ENCODE data around the gene TMEM272.

TMEM272 gene, protein sequence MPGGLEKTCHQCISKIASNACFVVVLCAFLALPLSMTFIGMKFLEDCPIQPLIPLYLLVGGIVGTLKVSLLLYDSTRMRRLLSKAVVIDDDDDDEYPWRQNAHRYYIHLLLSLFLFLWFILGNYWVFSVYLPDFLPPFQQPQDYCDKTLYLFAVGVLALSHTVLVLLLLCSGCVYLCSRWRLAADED

DNA sequence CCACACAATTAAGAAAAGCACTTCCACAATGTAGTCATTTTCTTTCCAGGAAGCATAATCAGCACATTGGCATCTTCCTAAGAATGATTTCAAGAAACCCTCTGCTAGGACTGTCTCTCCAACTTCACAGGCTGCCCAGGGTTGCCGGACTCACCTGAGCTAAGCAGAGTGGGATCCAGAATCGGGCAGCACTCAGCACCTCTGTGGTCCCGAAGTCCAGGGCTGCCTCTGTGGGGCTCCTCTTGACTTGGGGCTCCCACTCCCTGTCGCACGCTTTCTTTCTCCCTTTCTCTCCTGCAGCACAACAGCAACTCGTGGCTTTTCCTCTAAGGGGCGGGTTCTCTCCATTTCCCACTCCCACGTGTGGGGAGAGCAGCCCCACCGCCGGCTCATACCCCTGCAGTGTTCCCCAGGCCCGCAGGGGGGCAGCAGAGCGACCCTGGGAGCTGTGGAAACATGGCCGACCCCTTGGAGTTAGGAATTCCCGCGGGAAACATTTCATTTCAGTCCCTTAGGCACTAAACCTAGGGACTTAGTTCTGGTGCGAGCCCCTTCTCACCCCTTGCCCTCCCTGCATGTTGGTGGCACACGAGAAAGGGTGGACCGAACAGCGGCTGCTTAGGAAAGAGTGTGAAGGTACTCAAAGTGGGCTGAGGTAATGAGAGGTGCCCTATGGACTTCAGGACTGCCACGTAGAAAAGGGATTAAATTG is at the start of gene TMEM272:
Gene TMEM272 (minus strand): TSS at position 316 of the 712 bp plus-strand sequence. CDS start 6,647 bp downstream, outside the sequence.
- DNase-seq = peak; percentile 75

DNA sequence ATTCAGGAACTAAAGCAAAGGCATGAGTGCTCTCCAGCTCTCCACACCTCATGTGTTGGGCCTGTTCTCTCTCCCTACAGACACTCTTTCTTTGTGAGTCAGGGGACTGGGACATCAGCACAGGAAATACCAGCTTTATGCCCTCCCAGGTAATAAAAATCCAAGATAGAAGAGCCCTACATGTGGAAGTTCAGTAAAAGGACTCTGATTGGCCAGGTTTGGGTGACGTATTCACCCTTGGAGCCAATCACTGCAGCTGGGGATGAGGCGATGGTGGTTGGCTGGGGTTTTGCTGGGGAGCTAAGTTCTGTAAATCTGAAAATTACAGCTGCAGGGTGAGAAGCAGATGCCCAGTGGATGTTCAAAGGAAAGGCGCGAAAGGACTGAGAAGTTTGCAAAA is 49.3 kb upstream of the TMEM272 start:
- DNase-seq = no peak

DNA sequence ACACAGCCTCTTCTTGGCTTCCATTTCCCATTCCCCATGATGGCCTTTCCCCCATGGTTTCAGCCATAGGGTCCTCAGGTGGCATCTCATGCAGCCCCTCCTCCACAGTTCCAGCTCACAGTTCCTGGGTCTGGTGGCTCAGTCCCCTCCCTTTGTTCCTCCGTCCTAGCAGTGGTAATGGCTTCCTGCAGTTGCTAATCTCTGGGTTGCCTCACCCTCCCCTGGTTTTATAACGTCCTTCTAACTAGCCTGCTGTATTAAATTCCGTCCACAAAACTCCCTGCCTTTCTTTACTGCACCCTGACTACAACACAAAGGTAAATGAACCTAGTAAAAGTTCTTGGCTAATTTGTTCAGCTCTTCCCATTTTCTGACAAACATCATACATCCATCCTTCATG is 47.7 kb upstream of the TMEM272 start:
- no peak for DNase-seq

DNA sequence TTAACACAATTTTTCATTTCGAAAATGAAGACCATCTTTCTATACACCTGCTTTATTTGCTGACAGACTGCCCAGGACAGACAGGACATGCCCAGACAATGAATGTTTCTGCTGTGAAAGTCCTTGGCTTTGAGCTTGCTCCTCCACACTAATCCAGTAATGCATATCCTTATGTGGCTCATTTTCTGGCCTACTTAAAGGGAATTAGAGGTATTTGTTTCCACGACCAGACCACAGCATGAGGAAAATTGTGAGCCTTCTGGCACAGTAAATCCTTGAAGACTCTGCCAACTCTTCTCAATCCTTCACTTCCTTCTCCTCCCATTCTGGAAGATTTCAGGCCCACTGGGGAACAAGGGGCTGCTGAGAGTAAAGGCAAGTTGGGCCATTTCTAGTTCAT is 42.5 kb upstream of the TMEM272 start:
- no peak for DNase-seq

DNA sequence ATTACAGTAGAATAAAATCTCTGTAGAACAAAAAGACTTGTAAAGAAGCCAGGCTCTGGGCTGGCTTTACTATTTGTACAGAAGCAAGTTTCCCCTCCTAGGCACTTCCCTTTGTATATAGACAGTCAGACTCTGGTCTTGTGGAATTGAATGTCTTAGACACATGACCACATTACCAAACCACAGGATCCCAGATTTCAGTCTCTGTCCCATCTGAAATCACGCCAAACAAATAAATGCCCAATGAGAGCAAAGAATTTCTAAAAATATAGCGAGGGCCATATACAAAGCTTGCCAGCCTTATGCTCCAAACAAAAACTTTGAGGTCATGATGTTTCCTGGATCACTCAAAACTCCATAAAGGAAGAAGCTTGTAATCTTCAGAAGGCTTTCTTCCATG is 40.7 kb upstream of the TMEM272 start:
- DNase-seq = no peak

DNA sequence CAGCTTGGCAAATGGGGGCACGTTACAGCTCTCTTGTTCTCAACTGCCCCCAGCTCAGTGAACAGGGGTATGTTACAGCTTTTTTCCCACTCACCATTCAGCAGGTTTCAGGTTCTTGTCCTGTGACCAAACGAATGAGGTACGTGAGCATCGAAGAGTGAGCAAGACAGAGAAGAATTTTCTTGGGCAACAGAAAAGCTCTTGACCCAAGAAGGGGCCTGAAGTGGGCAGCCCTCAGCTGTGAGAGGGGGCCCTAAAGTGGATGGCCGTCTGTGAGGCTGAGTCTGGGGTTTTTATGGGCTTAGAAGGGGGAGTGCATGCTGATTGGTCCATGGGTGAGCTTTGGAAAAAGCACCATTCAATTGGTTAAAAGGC is 38.2 kb upstream of the TMEM272 start:
- no peak for DNase-seq

DNA sequence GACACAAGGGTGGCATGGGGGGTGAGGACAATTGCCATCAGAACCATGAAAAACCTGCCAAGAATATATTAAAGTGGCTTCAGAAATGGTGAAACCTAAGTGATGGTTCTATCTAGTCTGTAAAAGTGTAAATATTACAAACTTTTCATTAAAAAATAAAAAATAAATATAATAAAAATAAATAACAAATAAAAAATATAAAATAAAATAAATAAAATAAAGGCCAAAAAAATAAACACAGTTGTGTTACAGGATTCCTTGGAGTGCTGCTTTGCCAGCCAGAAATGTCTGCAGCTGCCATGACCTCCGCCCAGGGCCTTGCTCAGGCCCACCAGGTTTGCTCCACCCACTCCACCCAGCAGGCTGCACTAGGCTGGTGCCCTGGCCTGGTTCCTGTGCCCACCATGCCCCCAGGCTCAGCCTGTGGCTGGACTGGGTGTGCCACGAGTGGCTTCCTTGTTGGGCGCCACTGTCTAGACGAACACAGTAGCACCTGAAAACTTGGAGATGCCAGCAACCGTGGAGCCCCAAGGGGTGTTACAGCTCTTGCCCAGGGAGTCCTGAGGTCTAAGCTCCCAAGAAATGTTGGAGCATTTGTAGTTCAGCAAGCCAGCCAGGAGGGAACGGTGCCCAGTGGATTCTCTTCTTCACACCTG is 37.7 kb upstream of the TMEM272 start:
- DNase-seq = no peak

DNA sequence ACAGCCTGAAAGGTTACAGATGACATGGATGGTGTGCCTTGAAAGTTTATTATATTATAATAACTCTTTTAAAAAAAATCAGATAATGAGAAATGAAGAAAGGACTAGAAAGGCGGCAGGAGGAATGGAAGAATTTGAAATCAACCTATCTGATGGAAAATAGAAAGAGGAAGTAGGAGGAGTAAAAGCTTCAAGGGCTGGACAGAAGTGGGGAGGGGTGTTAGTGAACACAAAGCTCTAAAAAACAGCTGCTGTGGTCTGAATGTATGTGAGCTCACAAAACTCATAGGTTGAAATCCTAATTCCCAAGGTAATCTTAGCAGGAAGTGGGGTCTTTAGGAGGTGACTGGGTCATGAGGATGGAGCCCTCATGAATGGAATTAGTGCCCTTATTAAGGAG is 36.3 kb upstream of the TMEM272 start:
- DNase-seq = peak; percentile 85

DNA sequence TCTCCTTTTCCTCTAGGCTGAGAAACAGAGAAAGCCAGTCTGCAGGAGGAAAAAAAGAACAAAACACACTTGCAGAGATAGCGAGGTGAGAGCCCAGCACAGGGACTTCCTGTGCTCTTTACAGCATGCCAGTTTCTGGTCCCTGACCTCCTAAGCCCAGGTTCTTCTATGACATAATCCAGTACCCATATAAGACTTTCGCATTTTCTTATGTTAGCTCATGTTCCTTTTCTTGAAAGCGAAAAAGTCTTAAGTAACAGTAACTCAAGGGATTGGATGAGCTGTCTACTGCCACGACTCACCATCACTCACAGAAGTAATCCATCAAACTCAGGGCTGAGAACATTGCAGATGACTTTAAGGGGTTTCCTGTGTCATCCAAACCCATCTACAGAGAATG is 34.2 kb upstream of the TMEM272 start:
- no peak for DNase-seq

DNA sequence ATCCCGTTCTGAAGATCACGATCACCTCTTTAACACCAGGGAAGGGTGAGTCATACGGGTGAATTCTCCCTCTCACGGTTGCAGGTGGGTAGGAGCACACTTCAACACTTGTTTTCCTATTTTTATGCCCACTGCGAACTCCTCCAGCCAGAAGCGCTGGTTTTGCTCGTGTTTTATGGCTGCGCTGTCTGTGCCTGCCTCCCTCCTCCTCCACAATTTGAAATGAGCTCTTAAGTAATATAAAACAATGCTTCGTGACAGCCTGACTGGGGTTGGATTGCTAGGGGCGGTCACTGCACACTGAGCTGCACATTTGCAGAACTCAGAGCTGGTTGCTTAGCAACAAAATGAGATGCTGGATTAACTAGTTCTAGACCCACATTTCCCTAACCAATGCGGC is 29.7 kb upstream of the TMEM272 start:
- DNase-seq = no peak

DNA sequence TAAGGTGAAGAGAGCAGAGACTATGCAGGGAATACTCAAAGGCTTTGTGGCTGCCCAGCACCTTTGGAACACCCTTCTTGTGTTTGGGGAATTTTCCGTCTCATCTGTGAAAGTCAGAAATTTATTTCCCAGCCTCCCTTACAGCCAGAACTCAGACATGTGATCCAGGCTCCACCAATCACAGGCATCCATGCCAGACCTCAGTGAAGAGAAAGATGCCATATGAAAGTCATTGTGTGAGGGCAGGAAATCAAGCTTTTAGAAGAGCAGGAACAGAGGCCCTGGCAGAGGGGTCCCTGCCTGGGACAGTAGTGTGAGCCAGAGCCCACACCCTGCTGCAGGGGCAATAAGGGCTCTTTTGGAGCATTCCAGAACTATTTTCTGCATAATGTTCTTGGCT is 28.9 kb upstream of the TMEM272 start:
- no peak for DNase-seq

DNA sequence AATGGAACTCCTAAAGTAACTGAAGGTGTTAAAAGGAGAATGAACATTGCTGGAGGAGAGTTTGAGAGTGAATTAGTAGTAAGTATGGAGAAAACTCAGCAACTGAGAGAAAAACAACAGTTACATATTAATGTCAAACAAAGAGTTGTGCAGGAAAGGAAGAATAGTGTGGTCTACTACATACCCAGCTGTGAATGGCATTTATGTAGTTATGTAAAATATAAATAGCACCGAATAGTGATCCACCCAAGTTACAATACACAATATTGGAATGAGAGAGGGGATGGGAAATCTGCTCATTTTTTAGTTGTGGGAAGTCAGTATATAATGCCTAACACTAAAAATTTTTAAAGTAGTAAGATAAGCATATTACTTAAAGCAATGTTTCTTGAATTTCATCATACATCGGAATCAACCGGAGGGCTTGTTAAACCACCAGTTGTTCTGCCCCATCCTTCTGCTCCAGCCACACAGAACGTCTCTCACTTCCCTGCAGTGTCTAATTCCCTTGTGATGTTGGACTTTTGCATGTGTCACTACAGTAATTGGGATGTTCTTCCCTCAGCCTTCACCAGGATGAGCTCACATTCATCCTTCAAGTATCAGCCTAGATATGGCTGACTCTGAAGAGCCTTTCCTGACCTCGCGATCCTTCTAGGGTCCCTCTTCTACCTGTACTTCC is 28.3 kb upstream of the TMEM272 start:
- no peak for DNase-seq

DNA sequence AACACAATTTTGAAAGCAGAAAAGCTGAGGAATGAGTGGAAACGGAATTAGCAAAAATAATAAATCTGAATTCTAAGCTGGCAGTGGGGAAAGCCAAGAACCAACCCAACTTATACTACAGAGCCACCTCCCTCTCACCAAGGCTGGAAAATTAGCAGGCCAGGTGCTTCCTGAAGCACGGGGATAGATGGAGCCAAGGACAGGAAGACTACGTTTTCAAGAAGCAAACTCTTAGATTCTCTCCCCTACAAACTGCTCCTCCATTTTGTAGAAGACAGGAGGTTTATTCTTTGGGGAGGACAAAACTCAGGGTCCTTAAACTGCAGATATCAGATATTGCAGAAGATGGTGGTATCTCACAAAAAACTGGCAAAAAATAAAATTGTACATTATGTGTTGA is 25.6 kb upstream of the TMEM272 start:
- DNase-seq = no peak

DNA sequence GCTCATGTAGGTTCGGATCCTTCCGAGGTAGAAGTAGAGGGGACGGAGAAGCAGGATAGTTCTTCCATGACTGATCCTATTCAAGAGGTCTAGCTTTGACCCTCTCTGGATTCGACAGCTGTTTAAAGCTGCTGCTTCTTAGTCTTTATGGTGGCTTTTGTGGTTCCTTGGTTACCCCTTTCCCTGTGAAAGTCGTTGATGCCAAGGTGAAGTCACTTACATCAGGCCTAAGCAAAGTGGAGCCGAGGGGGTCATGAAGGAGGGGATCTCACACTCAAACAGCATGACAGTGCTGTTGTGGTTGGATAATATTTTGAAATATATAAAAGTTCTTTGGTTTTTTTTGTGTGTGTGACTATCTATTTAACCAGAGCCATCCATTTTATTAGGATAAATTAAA is 24.9 kb upstream of the TMEM272 start:
- no peak for DNase-seq

DNA sequence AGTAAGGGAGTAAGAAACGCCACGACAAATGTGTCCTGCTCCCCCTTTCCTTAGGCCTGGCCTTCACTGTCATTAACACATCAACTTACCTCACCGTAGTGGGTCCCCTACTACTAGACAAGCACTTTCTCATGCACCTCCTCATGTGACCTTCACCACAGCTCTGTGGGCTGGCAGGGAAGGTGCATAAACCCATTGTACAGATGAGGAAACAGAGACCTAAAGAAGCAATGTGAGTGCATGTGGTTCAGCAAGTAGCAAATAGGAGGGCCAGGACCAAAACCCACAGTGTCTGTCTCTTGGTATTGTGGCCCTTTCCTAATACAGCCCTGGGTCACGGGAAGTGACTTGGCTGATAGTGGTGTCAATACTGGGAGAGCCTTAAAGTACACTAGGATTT is 22.1 kb upstream of the TMEM272 start:
- no peak for DNase-seq

DNA sequence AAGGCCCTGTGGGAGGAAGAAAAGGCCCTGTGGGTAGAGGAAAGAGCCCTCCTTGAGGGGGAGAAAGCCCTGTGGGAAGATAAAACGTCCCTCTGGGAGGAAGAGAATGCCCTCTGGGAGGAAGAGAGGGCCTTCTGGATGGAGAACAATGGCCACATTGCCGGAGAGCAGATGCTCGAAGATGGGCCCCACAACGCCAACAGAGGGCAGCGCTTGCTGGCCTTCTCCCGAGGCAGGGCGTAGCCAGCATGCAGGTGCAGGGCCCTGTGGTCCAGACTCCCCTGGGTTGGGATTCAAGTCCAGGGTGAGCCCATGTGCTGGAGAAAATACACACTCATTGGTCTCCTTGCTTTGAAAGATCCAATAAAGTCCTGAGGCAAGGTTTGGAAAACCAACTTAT is 20.9 kb upstream of the TMEM272 start:
- DNase-seq = no peak

DNA sequence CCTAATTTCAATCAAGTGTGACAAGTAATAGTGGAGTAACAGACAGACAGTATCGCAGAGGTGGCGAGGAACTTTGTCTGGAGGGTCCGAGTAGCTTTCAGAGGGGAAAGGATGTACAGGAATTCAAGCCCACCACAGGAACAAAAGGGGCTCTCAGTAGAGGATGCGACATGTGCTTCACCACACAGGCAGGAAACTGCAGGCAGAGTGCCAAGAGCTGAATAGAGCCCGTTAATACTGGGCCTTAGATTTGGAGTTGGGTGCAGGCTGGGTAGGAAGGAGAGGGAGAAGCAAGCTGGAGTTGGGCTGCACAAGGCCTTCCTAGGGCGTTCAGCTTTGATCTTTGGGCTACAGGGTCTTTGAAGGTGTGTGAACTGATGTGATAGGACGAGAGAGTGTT is 18.0 kb upstream of the TMEM272 start:
- DNase-seq = no peak

DNA sequence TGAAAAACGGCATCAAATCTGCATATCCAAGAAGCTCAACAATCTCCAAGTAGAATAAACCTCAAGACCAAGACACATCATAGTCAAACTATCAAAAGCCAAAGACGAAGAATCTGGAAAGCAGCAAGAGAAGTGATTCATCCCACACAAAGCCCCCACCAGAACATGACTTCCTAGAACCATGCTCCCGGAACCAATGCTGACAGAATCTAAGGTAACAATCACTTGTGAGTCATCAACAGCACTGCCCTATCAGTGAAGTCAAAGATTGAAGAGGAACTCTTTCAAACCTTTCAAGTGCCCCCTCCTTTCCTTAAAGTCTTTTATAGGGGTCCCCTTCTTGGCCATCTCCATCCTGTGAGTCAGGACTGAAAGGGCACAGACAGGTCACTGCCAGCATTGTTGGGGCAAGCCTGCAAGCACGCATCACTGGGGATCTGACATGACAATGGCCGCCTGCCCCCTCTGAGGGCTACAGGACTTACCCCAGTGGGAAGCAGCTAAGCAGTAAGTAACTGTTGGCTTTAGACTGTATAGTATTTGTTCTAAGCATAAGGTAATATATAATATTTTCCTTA is 16.8 kb upstream of the TMEM272 start, which contains the start of gene CCDC70:
Gene CCDC70 (plus strand): TSS at position 247 of the 578 bp plus-strand sequence. CDS start 3,443 bp downstream, outside the sequence.
- DNase-seq = no peak

DNA sequence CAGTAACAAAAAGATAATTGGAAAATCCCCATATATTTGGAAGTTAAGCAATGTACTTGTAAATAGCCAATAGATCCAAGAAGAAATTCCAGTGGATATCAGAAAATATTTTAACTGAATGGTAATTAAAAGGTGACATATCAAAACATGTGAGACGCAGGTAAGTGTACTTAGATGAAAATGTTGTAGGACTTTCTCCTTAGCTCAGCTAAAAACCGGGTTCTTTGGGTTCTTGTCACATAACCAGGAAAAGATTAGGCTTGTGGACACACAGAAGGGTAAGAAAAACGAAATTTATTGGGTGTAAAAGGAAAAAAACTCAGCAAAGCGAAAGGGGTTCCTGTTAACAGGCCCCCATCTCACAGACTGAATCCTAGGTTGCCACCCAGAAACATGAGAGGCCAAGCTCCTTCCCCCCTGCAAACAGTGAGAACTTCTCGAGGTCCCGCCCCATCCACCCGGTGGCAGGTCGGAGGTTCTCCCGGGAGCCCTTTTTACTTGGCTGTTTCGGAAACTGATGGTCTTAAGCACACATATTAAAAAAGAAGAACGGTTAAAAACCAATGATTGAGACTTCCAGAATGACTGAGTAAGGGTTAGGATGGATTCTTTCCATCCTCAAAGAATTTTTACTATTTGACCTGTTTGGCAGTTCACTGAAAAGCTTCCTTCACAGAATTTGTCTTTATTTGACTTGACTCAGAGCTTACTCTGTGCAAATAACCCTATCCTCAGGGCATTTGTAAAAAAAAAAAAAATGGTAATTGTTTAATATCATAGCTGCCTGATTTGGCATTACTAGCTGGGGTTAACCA is 13.7 kb upstream of the TMEM272 start:
- DNase-seq = no peak

DNA sequence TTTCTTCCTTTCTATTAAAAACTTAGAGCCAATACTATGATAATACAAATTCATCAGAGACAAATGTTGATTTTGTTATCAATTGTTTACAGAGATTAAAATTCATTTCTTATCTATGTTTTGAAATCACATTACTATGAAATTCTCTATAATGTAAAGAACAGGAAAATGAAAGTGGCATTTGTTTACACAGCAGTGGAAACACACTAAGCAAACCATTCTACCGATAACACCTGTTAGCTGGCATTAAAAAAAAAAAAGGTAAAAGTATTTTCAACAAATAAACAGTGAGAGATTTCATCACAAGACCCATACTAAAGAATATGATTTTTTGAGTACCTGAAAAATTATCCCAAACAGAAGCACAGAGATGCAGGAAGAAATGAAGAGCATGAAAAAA is 12.0 kb upstream of the TMEM272 start:
- no peak for DNase-seq

DNA sequence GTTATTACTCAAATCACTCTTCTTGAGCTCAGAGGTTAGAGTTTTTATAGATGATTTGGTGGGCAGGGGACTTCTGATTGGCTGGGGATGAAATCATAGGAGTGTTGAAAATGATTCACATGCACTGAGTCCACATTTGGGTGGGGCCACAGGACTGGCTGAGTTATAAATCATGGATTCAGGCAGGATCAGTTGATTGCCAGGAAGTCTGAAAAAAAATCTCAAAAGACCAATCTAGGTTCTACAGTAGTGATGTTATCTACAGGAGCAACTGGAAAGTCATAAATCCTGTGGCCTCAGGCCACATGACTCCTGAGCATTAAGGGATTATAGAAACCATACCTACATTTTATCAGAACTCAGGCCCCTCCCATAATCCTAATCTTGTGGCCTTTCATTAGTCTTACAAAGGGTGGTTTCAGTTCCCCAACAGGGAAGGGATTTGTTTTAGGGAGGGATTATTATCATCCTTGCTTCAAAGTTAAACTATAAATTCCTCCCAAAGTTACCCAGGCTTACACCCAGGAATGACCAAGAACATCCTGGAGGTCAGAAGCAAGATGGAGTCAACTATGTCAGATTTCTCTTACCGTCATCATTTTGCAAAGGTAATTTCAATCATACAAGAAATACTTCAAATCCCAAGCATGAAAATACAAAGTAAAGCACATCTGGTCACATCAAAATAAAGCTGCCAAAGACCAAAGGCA is 11.2 kb upstream of the TMEM272 start:
- peak; percentile 52 for DNase-seq
